ENCODE results near the gene STYXL2.

Gene STYXL2

GRCh38 chr1:167081594-167082156, 12.2 kb upstream of the STYXL2 start:
- no peak for DNase-seq (ENCODE audit: low read depth)

- no peak for DNase-seq (ENCODE audit: low read depth)
Observed at GRCh38 chr1:167082511-167083027, 11.3 kb upstream of the STYXL2 start.

- no peak for DNase-seq (ENCODE audit: low read depth)
Observed at GRCh38 chr1:167083066-167083665, 10.7 kb upstream of the STYXL2 start.

- DNase-seq (ENCODE audit: low read depth), result no peak
Observed at GRCh38 chr1:167083871-167084270, 10.0 kb upstream of the STYXL2 start.

GRCh38 chr1:167084757-167085156, 9.1 kb upstream of the STYXL2 start:
- no peak for DNase-seq (ENCODE audit: low read depth)

GRCh38 chr1:167086033-167086432, 7.8 kb upstream of the STYXL2 start:
- DNase-seq (ENCODE audit: low read depth), result no peak

- DNase-seq (ENCODE audit: low read depth), result no peak
Observed at GRCh38 chr1:167086768-167087167, 7.1 kb upstream of the STYXL2 start.

- no peak for DNase-seq (ENCODE audit: low read depth)
Observed at GRCh38 chr1:167088746-167089417, 5.0 kb upstream of the STYXL2 start.

- DNase-seq (ENCODE audit: low read depth), result no peak
Observed at GRCh38 chr1:167089939-167090313, 3.9 kb upstream of the STYXL2 start.

- no peak for DNase-seq (ENCODE audit: low read depth)
Observed at GRCh38 chr1:167090314-167090942, 3.4 kb upstream of the STYXL2 start, which contains the start of gene GPA33. GPA33 (minus strand) TSS chr1:167090377; CDS start chr1:167090287, 90 bp downstream.

GRCh38 chr1:167092653-167093052, 1.2 kb upstream of the STYXL2 start:
- no peak for DNase-seq (ENCODE audit: low read depth)

- no peak for DNase-seq (ENCODE audit: low read depth)
Observed at GRCh38 chr1:167094690-167095089, 815 bp downstream of the STYXL2 start.

- DNase-seq (ENCODE audit: low read depth), result peak; percentile 43
Observed at GRCh38 chr1:167095368-167095767, 1.5 kb downstream of the STYXL2 start.

GRCh38 chr1:167099851-167100250, 6.0 kb downstream of the STYXL2 start:
- no peak for DNase-seq (ENCODE audit: low read depth)

- no peak for DNase-seq (ENCODE audit: low read depth)
Observed at GRCh38 chr1:167100730-167101129, 6.9 kb downstream of the STYXL2 start.

GRCh38 chr1:167101754-167102153, 7.9 kb downstream of the STYXL2 start:
- DNase-seq (ENCODE audit: low read depth), result no peak

- DNase-seq (ENCODE audit: low read depth), result no peak
Observed at GRCh38 chr1:167102906-167103573, 9.2 kb downstream of the STYXL2 start.

GRCh38 chr1:167104256-167104633, 10.4 kb downstream of the STYXL2 start:
- no peak for DNase-seq (ENCODE audit: low read depth)

GRCh38 chr1:167105271-167106118, 11.6 kb downstream of the STYXL2 start:
- no peak for DNase-seq (ENCODE audit: low read depth)

- no peak for DNase-seq (ENCODE audit: low read depth)
Observed at GRCh38 chr1:167106119-167106461, 12.2 kb downstream of the STYXL2 start.

GRCh38 chr1:167107456-167107855, 13.6 kb downstream of the STYXL2 start:
- no peak for DNase-seq (ENCODE audit: low read depth)

- no peak for DNase-seq (ENCODE audit: low read depth)
Observed at GRCh38 chr1:167109125-167109524, 15.2 kb downstream of the STYXL2 start.

Data from HS-5 (cell line).